GM19463 (cell line): Measurements from ENCODE around the gene VASH1.

Experiments used
- ATAC-seq: cut with Tn5 transposase; IDR thresholded peaks from one replicate; pipeline ENCODE4 v1.9.1; 2021; ENCODE audit warnings: mild to moderate bottlenecking, moderate library complexity; ENCODE audit not compliant: unreplicated experiment

VASH1 gene

DNA sequence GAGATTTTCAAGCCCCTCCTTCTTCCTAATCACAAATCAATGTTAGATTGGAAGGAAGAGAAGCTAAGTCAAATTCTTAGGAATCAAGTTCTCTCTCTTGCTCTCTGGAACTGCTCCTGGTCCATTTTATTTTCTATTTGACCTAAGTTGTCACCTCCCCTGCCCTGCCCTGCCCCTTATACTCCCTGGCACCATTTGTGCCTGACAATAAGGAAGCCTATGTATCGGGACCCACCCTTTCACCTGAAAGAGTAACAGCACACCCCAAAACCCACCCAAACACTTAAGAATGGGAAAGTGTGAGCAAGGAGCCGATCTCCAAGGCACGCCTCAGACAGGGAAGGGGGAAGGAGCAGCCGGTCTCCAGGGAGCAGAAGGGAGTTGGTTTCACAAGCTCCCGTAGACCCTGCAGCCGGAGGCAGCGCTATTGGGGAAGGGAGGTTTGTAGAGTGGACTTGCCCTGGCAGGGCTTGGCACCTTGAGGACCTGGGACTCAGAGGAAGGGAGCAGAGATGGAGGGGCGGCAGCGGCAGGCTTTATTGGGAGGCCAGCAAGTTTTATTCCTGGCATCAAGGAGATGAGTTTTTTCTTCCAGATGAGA, 66.5 kb downstream of the VASH1 start:
- no peak for ATAC-seq

DNA sequence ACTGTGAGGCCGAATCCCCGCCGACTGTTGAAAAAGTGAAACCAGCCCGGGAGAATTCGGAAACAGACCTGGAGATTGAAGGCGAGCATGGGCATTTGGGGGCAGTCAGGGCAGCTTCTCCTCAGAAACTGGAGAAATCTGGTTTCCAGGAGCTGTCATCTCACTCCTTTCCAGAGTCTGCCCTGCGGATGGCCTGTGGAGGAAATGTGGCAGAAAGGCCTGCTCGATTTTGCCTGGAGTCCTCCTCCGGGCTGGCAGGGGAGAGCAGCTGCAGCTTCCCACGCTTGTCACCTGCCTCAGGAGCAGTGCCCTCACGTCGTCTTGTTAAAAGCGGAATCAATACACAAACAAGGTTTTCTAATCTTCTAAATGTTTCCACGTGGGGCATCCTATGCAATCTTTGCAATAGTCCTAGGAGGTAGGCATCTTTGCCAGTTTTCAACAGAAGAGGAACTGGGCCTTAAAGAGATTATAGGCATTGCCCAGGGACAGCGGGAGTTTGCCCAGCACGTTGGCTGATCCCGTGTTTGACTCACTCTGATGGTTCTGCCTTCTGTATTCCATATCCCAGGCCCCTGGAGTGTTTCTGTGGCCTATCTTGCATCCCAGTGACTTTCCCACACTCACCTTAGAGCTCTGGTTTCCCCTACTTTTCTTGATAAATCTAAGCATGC, 67.2 kb downstream of the VASH1 start:
- ATAC-seq: no peak

GRCh38 chr14:76829013-76829365, 67.7 kb downstream of the VASH1 start:
- ATAC-seq: no peak

GRCh38 chr14:76829650-76830421, 68.6 kb downstream of the VASH1 start:
- no peak for ATAC-seq

GRCh38 chr14:76830556-76830955, 69.3 kb downstream of the VASH1 start:
- no peak for ATAC-seq

GRCh38 chr14:76832503-76832988, 71.3 kb downstream of the VASH1 start:
- no peak for ATAC-seq
